ENCODE data around the gene SLC22A23.

DNA sequence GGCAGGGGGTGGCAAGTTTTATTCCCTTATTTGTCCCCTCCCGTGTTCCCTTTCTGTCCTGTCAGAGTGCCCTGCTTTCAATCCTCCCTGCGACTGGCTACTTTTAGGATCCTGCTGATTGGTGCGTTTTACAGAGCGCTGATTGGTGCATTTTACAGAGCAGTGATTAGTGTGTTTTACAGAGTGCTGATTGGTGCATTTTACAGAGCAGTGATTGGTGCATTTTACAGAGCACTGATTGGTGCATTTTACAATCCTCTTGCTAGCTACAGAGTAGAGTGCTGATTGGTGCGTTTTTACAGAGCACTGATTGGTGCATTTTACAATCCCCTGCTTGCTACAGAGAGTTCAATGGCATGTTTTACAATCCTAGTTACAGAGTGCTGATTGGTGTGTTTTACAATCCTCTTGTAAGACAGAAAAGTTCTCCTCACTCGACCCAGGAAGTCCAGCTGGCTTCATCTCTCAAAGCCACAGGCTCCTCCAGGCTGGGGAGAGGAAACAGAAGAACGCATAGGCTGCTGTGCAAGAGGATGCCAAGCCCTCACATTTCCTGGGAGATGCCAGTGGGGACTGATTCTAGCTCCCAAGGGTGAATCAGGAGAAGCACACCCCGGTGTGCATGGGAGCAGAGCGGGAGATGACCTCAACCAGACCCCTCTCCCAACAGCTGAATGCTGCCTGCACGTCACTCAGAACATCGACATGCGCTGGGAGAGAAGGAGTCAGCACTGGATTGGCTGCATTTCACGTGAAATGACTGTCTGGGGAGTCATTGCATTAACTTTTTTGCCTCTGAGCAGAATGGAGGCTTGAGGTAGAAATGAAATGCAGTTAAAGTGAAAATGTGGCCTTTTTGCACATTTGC lies 48.3 kb upstream of the SLC22A23 start:
- TF ChIP-seq POLR2A (IDR thresholded peaks at IDR 0.05) (no peak), CTCF (IDR thresholded peaks at IDR 0.05) (no peak)
